ENCODE results near the gene AP2M1. TPM values are rescaled to one million over a fixed set of nuclear protein-coding genes. Genes with fewer than 3 reads are reported as not detected.

The AP2M1 gene
- total RNA-seq, 6 donors from 2014 or later, result 132 to 280 (median 198) TPM

- Histone ChIP-seq H3K4me3 (peak overlapping the region; percentile 88 to 95 (median 90)), H3K9me3 (no peaks in the 10 kb centered on the region), H3K27ac (peak overlapping the region; percentile 88 to 96 (median 92)), H3K36me3 (peaks cover 0 to 17% (median 4%) of the 10 kb centered on the region in 4 donors), H3K27me3 (no peaks in the 10 kb centered on the region), H3K4me1 (peaks cover 11 to 28% (median 18%) of the 10 kb centered on the region in 4 donors)
- TF ChIP-seq POLR2AphosphoS5 (IDR thresholded peaks at IDR 0.05) (no peak), POLR2A (IDR thresholded peaks at IDR 0.05) (no peak), EP300 (IDR thresholded peaks at IDR 0.05) (no peak)
- TF ChIP-seq, protein P1, sequence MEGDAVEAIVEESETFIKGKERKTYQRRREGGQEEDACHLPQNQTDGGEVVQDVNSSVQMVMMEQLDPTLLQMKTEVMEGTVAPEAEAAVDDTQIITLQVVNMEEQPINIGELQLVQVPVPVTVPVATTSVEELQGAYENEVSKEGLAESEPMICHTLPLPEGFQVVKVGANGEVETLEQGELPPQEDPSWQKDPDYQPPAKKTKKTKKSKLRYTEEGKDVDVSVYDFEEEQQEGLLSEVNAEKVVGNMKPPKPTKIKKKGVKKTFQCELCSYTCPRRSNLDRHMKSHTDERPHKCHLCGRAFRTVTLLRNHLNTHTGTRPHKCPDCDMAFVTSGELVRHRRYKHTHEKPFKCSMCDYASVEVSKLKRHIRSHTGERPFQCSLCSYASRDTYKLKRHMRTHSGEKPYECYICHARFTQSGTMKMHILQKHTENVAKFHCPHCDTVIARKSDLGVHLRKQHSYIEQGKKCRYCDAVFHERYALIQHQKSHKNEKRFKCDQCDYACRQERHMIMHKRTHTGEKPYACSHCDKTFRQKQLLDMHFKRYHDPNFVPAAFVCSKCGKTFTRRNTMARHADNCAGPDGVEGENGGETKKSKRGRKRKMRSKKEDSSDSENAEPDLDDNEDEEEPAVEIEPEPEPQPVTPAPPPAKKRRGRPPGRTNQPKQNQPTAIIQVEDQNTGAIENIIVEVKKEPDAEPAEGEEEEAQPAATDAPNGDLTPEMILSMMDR (IDR thresholded peaks at IDR 0.05), result no peak
- peak; percentile 2 to 42 for ATAC-seq (ENCODE audit: low FRiP score in 2 of 2)
- DNase-seq, result no peak
- 0 to 1% methylated on average over 16 to 21 of the region's 21 CpGs for WGBS, 2 donors
Observed at GRCh38 chr3:184134746-184135148, 39.9 kb upstream of the AP2M1 start.

- Histone ChIP-seq H3K4me1 (peaks cover 11 to 28% (median 18%) of the 10 kb centered on the region in 4 donors), H3K36me3 (peaks cover 0 to 22% (median 10%) of the 10 kb centered on the region in 4 donors), H3K27me3 (no peaks in the 10 kb centered on the region), H3K4me3 (peak within 1 kb of the TSS; percentile 88 to 95 (median 90)), H3K27ac (peak within 1 kb of the TSS; percentile 88 to 96 (median 92)), H3K9me3 (no peaks in the 10 kb centered on the region)
- DNase-seq (peak; percentile 92), ATAC-seq (ENCODE audit: low FRiP score in 2 of 2) (peak; percentile 96 to 97)
- 0% methylated on average over 42 to 56 of the region's 56 CpGs for WGBS, 2 donors
- TF ChIP-seq POLR2AphosphoS5 (IDR thresholded peaks at IDR 0.05) (peak; percentile 89 to 96), EP300 (IDR thresholded peaks at IDR 0.05) (peak in 1 of 4 donors; percentile 74), POLR2A (IDR thresholded peaks at IDR 0.05) (peak in 3 of 4 donors; percentile 44 to 79 (median 66))
- TF ChIP-seq, protein P1 (IDR thresholded peaks at IDR 0.05), result peak in 5 of 6 experiments; percentile 29 to 67 (median 36)
Observed at GRCh38 chr3:184135149-184135910, 39.3 kb upstream of the AP2M1 start, which contains the start of gene EIF2B5. TSS of gene EIF2B5 (plus strand) at chr3:184135358. CDS start at chr3:184135386, 28 bp downstream.

DNA sequence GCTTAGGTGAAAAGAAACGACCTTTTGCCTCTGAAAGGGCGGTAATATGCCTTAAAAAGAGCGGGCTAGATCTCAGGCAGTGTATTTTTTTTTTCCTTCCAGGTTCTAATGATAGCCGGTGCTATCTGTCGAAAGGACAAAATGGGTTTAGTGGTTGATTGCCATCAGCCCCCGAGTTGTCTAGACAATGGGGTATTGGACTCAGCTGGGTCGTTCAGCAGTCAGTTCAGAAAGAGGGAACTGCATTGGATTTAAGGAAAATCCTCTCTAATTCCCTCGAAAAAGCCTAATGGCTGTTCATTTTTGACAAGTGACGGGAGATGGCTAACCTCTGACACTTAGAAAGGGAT lies 38.8 kb upstream of the AP2M1 start:
- DNase-seq, result no peak
- H3K4me3 ChIP-seq, result peak overlapping the region; percentile 88 to 95 (median 90)
- no peak for TF ChIP-seq POLR2AphosphoS5 (IDR thresholded peaks at IDR 0.05)
- peak overlapping the region; percentile 88 to 96 (median 92) for H3K27ac ChIP-seq
- peaks cover 5 to 28% (median 15%) of the 10 kb centered on the region in 4 donors for H3K36me3 ChIP-seq
- ATAC-seq (ENCODE audit: low FRiP score in 2 of 2), result no peak
- H3K9me3 ChIP-seq, result no peaks in the 10 kb centered on the region
- 2 to 3% methylated on average over 9 of the region's 9 CpGs for WGBS, 2 donors
- H3K4me1 ChIP-seq, result peaks cover 11 to 28% (median 18%) of the 10 kb centered on the region in 4 donors
- H3K27me3 ChIP-seq, result no peaks in the 10 kb centered on the region

GRCh38 chr3:184140436-184140835 lies 34.2 kb upstream of the AP2M1 start:
- Histone ChIP-seq H3K36me3 (peaks cover 28 to 74% (median 59%) of the 10 kb centered on the region in 4 donors), H3K9me3 (no peaks in the 10 kb centered on the region), H3K4me1 (peaks cover 11 to 18% (median 16%) of the 10 kb centered on the region in 4 donors), H3K27ac (no peak overlapping the region), H3K27me3 (no peaks in the 10 kb centered on the region), H3K4me3 (no peak overlapping the region)
- 92 to 93% methylated on average over 9 to 10 of the region's 10 CpGs for WGBS, 2 donors
- DNase-seq (no peak), ATAC-seq (ENCODE audit: low FRiP score in 2 of 2) (no peak)
- TF ChIP-seq EP300 (IDR thresholded peaks at IDR 0.05) (no peak), POLR2AphosphoS5 (IDR thresholded peaks at IDR 0.05) (no peak)

- no peak for TF ChIP-seq EP300 (IDR thresholded peaks at IDR 0.05)
- TF ChIP-seq, protein P1 (IDR thresholded peaks at IDR 0.05), result no peak
- no peak for TF ChIP-seq POLR2AphosphoS5 (IDR thresholded peaks at IDR 0.05)
- TF ChIP-seq POLR2A (IDR thresholded peaks at IDR 0.05), result no peak
- Histone ChIP-seq H3K27ac (no peak overlapping the region), H3K36me3 (peaks cover 28 to 87% (median 69%) of the 10 kb centered on the region in 4 donors), H3K9me3 (no peaks in the 10 kb centered on the region), H3K27me3 (no peaks in the 10 kb centered on the region), H3K4me3 (no peak overlapping the region), H3K4me1 (peaks cover 0 to 2% (median 2%) of the 10 kb centered on the region in 4 donors)
- DNase-seq (no peak), ATAC-seq (ENCODE audit: low FRiP score in 2 of 2) (no peak)
- 97 to 98% methylated on average over 6 to 7 of the region's 7 CpGs for WGBS, 2 donors
Observed at GRCh38 chr3:184142199-184142598, 32.5 kb upstream of the AP2M1 start.

All from upper lobe of left lung (tissue), 6 donors.